Measurements from ENCODE around the gene TMEFF2.

TMEFF2 gene

DNA sequence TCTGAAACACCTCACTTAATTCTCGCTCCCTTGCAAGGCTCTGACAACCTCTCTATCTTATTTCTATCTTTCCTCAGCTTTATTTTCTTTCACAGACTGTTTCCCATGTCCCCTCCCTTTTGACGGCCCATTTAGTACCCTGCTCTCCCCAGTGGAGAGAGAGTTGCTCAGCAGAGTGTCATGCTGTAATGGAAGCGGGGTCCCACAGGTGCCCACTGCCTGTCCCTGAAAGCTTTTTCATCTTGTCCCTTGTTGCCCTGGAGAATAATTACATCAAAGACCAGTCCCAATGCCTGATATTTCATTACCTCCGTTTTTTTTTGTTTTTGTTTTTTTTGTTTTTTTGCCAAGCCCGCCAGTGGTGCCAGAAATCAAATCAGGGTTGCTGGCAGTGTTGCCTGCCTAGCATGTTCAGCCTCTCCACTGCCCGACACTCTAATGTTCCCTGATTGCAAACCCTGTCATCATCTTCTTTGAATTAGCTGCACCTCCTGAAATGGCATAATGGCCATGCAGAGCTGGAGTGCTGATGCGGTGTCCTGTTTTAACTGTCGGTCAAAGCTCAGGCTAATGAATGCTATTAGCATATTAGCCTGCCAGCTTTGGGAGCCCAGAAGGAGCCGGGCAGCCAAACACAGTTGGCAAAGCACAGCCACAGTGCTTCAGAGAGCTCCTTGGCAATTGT is 276.6 kb downstream of the TMEFF2 start:
- Histone ChIP-seq H3K4me3 (no peak overlapping the region), H3K27me3 (no peaks in the 10 kb centered on the region), H3K27ac (no peak overlapping the region), H3K4me1 (peaks cover 0 to 7% (median 0%) of the 10 kb centered on the region in 4 donors), H3K36me3 (no peaks in the 10 kb centered on the region), H3K9me3 (no peaks in the 10 kb centered on the region)
- DNase-seq, result no peak
- TF ChIP-seq, protein P1, sequence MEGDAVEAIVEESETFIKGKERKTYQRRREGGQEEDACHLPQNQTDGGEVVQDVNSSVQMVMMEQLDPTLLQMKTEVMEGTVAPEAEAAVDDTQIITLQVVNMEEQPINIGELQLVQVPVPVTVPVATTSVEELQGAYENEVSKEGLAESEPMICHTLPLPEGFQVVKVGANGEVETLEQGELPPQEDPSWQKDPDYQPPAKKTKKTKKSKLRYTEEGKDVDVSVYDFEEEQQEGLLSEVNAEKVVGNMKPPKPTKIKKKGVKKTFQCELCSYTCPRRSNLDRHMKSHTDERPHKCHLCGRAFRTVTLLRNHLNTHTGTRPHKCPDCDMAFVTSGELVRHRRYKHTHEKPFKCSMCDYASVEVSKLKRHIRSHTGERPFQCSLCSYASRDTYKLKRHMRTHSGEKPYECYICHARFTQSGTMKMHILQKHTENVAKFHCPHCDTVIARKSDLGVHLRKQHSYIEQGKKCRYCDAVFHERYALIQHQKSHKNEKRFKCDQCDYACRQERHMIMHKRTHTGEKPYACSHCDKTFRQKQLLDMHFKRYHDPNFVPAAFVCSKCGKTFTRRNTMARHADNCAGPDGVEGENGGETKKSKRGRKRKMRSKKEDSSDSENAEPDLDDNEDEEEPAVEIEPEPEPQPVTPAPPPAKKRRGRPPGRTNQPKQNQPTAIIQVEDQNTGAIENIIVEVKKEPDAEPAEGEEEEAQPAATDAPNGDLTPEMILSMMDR (IDR thresholded peaks at IDR 0.05), result no peak
- intact Hi-C loops (cut with DNase I; ENCODE audit: low total_unique reads), result no loop called here

DNA sequence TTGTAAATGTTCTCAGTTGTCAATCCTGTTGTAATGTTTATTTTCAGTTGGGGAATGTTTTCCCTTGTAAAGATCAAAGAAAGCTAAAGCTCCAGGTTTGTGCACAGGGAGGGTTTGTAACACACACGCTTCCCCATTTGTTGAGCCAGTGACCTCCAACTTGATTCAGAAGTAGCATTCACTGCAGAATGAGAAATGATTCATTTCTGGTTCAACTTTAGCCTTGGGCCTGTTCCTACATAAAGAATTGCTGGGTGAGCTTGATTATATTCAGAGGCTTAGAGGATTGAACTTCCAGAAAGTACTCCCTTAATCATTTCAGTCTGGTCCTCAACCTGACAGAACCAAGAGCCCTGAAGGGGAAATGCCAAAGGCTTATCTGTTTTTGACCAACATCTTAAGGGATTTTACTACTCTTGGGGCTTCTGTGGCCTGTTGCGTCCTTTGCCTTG is 277.3 kb downstream of the TMEFF2 start:
- intact Hi-C loops (cut with DNase I; ENCODE audit: low total_unique reads), result no loop called here

DNA sequence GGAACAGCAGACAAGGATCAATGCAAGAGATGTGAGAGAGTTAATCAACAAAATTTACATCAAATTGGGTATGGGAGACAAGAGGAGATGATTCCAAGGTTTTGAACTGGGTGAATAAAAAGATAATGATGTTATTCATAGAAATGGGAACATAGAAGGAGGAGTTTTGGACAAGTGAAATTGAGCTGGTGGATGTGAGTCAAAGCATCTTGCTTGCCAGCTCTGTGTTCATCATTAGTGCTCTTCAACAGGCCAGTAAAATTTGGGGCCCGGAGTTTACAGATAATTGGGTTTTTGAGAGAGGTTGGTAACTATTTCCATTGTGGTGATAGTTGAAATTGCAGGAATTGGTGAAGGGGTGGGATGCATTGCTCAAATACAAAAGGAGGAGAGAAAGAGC is 277.9 kb downstream of the TMEFF2 start:
- TF ChIP-seq, protein P1 (IDR thresholded peaks at IDR 0.05), result no peak
- Histone ChIP-seq H3K9me3 (no peaks in the 10 kb centered on the region), H3K4me1 (peaks cover 0 to 7% (median 0%) of the 10 kb centered on the region in 4 donors), H3K27me3 (no peaks in the 10 kb centered on the region), H3K27ac (no peak overlapping the region), H3K36me3 (no peaks in the 10 kb centered on the region), H3K4me3 (no peak overlapping the region)
- DNase-seq, result no peak
- intact Hi-C loops (cut with DNase I; ENCODE audit: low total_unique reads), result no loop called here

More for the DNA sequence above, 277.3 kb downstream of the TMEFF2 start:
- H3K4me3 ChIP-seq, result no peak overlapping the region
- no peak overlapping the region for H3K27ac ChIP-seq
- no peaks in the 10 kb centered on the region for H3K27me3 ChIP-seq
- TF ChIP-seq, protein P1 (IDR thresholded peaks at IDR 0.05), result no peak
- DNase-seq, result no peak
- H3K36me3 ChIP-seq, result no peaks in the 10 kb centered on the region
- H3K4me1 ChIP-seq, result peaks cover 0 to 7% (median 0%) of the 10 kb centered on the region in 4 donors
- no peaks in the 10 kb centered on the region for H3K9me3 ChIP-seq

DNA sequence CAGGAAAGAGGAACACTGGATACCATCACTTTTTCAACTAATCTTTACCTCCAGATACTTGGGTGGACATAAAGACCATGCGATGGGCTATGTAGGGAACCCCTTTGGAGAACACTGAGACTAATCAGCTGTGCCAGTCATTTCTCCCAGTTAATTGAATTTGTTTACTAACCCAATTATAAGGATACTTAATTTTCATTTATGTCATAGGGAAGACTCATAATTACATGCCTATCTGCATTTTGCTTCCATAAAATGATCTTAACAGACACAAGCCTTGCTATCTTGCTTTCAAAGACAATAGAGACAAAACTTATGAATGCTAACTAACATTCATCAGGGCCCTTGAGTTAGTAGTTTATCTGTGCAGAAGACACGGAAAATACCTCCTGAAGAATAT is 279.0 kb downstream of the TMEFF2 start:
- intact Hi-C loops (cut with DNase I; ENCODE audit: low total_unique reads), result no loop called here
- Histone ChIP-seq H3K27ac (no peak overlapping the region), H3K4me1 (peaks cover 0 to 7% (median 0%) of the 10 kb centered on the region in 4 donors), H3K36me3 (no peaks in the 10 kb centered on the region), H3K9me3 (no peaks in the 10 kb centered on the region), H3K27me3 (no peaks in the 10 kb centered on the region), H3K4me3 (no peak overlapping the region)
- TF ChIP-seq, protein P1 (IDR thresholded peaks at IDR 0.05), result no peak
- DNase-seq, result no peak

DNA sequence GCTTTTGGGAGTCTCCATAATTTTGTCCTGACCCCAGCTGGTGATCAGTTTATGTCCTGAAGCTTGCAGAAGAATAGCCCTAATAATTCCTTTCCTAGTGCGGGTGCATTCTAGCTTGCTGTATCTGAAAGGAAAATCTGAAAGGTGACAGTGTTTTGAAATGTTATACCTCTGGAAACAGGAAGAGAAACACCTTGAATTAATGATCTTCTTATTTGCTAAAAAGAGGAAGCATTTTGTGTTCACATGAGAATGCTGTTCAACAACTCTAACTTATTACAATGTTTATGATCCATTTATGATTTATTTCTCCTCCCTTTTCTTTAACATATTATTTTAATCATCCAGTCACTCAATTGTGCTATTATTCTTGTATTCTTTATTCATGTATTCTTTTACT is 280.9 kb downstream of the TMEFF2 start:
- Histone ChIP-seq H3K4me3 (no peak overlapping the region), H3K9me3 (no peaks in the 10 kb centered on the region), H3K4me1 (peaks cover 0 to 7% (median 0%) of the 10 kb centered on the region in 4 donors), H3K36me3 (no peaks in the 10 kb centered on the region), H3K27ac (no peak overlapping the region), H3K27me3 (no peaks in the 10 kb centered on the region)
- no peak for DNase-seq
- TF ChIP-seq, protein P1 (IDR thresholded peaks at IDR 0.05), result no peak
- intact Hi-C loops (cut with DNase I; ENCODE audit: low total_unique reads), result no loop called here

Measured in tibial artery (tissue), 4 donors.